Renal cortical epithelial cell (primary cell): ENCODE data around the gene CUX1. TPM values are rescaled to one million over a fixed set of nuclear protein-coding genes. Genes with fewer than 3 reads are reported as not detected.
A peak's percentile ranks its signal among the peaks of the same experiment; 100 is the strongest.

Experiments
- DNase-seq: peaks from one replicate; pipeline ENCODE4 v3.0.0-alpha.2; 2011; ENCODE audit warnings: low read depth
- total RNA-seq: library from RNA; depleted of rRNA; stranded (reverse); fragments of >200 nt; gene quantifications from 2 replicates; pipeline ENCODE4 v1.2.3, GENCODE V29; 2014

CUX1 gene
- total RNA-seq, 1 donor from 2014 or later, result 139 TPM

DNA sequence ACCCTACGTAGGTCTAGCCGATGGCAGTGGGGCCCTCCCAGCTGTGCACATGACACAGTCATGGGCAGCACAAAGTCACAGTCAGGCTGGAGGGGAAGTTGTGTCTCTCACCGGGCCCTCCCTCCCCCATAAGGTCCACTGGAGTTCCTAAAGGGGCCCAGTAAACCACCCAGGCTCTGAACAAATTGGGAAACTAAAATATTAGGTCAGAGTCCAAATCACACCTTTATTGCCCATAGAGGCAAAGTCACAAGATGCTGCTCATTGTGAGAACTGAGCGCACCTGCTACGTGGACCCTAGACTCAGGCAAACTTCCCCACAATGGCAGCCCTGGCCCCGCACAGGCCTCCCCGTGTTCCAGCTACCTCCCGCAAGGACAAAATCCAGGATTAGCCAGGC is 424.0 kb downstream of the CUX1 start:
- no peak for DNase-seq

DNA sequence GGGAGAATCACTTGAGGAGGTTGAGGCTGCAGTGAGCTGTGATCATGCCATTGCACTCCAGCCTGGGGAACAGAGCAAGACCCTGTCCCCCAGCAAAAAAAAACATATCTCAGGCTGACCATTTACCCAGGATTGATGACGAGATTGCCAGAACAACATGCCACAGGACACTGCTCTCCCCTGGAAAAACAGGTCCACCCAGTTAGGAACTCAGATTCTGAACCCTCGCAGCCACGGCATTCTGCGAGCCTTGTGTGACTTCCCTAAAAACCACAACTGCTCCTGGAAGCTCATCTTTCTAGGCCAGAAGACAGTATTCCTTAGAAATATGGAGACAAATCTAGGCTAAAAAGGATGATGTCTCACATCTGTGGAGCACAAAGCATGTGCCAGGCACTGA is 427.2 kb downstream of the CUX1 start:
- no peak for DNase-seq

DNA sequence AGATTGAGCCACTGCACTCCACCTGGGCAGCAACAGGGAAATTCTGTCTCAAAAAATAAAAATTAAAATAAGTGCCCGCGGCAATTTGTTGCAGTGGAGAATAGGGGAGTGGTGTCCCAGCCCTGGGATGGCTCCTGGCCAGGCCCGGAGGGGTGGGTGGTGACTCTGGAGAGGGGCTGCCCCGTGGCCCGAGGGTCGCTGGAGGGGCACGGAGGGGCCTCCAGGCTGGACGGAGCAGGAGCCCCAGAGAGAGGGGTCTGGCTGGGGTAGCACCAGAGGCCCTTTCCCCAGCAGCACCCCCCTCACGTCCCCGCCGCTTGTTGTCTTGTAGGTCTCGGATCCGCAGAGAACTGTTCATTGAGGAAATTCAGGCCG is 430.6 kb downstream of the CUX1 start:
- no peak for DNase-seq

DNA sequence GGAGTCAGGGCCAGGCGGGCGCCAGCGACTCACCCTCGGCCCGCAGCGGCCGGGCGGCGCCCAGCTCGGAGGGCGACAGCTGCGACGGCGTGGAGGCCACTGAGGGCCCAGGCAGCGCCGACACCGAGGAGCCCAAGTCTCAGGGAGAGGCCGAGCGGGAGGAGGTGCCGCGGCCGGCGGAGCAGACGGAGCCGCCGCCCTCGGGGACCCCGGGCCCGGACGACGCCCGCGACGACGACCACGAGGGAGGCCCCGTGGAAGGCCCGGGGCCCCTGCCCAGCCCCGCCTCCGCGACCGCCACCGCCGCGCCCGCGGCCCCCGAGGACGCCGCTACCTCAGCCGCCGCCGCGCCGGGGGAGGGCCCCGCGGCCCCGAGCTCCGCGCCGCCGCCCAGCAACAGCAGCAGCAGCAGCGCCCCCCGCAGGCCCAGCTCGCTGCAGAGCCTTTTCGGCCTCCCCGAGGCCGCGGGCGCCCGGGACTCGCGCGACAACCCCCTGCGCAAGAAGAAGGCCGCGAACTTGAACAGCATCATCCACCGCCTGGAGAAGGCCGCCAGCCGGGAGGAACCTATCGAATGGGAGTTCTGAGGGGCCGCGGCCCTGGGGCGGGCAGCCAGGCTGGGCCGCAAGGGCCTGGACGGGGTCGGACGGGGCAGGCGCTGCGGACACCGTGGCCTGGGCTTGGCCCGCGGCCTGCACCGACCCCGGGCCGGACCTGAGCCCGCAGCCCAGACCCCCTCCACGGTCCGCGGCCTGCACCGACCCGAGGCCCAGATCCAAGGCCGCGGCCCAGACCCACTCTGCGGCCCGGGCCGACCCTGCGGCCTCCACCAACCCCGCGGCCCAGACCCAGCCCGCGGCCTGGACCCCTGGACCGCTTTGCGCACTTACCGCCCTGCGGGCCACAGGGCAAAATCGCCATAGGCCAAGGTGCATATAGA is 431.3 kb downstream of the CUX1 start:
- no peak for DNase-seq

DNA sequence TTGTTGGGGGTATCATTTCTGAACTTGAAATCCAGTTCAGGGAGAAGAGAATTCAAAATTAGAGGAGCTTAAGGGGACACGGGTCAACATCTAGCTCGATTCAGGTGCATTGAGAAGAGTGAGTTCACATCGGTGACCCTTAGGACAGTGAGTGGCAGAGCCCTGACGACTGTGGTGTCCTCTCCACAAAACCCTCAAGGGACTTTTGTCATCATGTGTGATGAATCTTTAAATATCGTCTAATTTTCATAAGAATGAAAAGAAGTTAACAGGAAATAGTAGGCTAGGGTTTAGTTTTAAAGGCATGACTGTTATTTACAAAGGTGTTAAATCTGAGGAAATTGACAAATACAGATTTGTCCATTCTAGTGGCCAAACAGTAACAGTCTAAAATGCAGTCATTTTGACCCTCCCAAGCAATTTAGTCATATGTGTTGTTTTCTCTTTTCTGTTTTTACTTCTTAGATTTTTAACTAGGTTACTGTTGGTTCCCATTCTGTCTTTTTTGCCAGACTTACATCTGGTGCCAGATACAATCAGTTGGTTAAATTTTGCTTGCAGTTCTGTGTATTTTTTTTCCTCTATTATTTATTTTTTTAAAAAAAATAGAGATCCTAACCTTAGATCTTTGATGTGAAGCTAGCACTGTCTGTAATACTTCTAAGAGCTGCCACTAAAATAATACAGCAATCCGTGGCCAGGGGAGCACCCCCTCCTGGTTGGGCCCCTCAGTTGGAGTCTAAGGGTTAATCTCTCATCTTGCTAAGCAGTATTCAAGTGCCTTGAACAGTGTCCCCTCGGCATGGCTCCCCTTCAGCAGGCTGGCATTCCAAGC is 434.3 kb downstream of the CUX1 start:
- DNase-seq, result no peak

DNA sequence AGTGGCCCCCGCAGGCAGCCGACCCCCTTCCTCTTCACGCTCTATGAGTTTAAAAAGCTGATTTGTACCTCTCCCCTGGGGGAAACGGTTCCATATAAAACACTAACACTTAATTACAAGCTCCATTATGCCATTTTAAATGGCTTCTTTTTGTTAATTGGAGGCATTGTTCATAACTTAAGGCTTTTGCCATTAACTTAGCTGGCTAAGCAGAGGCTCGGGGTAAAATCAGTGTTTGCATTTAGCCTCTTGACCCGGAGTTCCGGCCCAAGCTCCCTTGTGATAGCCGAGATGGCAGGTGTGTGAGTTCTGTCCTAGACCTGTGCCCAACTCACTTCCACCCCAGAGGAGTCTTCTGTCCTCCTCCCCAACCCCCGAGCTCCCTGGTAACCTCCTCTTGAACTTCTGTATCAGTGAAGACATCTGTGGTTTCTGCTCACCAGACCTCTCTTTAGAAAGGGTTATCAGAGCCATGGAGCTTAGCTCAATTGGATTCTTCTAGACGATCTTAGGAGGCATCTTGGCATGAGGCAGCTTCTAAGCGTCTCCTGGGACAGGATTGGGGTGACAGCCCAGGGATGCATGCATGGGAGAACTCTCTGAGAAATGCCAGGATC is 435.0 kb downstream of the CUX1 start:
- DNase-seq, result no peak

DNA sequence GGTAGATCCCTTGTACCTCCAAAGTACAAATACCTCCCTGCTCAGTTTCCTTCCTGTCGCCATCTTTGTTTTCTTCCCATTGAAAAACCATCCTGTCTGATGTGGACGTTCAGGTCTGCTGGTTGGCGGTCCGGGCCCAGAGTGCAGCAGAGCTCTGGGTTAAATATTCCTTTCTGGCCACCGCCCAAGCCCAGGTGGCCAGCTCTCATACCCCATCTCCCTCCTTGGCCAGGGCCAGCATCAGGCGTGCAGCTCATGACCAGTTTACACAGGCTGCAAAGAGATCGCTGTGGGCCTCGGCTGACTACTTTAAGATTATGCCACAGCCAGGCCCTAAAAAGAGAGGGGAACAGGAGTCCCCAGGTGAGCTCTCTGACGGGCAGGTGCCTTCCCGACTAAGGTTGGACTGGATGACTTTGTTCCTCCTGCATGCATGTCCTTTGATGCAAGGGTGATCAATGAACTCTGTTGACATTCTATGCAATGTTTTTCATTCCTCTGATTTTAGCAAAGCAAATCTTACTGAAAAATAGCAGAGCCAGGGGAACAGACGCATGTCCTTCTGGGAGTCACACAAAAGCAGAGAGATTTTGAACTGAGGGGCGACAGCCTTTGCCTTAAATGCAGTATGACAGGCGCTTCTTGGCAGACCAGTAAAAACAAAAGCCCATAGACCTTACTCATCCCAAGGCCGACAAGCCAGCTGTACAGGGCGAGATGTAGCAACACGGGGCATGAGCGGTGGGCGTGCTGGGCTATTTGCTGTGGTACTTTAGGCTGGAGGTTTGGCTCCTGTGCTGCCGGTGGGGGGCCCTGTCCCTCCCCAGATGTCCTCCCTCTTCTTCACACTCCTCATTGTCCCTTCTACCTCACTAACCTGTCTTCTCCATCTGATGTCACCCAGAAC is 435.9 kb downstream of the CUX1 start:
- no peak for DNase-seq

DNA sequence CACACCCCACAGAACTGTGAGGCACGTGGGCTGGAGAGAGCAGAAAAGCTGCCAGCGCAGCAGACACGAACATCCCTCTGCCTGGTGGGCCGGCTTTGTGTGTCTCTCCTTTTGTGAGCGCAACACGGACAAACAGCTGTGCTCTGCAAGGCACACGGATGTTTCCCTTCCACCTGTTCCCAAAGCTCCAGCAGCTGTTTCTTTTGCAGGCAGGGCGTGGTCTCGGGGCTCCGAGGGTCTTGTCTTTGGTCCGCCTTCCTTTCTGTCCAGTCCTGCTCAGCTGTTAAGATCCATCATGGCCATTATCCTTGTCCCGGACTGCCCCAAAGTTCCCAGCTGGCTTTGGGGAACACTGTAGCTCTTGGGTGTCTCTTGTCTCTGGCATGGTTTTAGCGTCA is 436.5 kb downstream of the CUX1 start:
- DNase-seq, result no peak

DNA sequence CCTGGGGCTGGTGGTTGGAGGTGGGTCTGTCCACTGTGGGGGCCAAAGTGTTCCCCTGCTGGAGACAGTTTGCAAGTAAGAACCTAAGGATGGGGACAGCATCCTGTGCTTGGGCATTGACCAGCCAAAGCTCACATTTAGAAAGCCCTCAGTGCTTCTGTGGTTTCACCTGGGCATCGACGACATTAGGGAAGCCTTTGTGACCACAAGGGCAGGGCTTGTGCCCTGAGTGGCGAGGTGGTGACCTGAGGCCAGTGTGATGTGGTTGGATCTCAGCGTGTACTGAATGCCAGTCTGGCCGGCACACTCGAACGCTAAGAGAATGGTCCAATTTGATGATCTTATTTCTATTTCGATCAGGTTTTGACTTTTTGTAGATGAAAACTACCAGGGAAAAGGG is 437.1 kb downstream of the CUX1 start:
- no peak for DNase-seq

DNA sequence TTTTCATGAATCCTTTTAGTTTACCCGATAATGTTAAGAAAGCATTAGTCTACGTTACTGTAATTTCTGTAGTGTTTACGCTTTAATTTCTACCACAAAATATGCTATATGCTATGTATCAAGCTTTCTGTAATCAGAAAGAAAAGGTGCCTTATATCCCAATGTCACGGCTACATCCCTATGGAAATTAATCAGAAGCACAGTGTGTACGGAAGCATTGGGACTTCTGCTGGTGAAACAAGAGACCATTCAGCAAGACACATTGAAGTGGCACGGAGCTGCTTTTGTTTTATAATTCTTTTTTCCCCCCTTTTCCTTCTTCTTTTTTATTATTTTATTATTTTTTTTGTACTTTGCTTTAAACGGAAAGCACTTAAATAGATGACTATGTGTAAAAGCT is 438.1 kb downstream of the CUX1 start:
- no peak for DNase-seq

DNA sequence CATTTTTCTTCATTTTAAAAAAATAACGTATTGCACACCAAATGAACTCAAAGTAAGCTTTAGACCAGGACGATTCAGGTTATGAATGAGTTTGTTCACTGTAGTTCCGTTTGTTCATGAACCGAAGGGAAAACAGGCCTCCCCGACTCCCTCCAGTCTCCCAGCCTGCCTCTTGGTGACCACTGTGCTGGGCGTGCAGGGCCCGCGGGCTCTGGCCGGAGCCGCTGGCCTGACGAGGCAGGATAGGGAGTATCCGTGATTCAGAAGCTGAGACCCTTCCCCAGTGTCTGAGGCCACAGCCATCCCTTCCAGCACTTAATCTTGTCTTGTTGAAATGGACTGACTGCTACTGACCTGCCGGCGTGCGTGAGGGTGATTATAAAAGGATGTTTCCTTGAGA is 438.5 kb downstream of the CUX1 start:
- DNase-seq, result no peak

DNA sequence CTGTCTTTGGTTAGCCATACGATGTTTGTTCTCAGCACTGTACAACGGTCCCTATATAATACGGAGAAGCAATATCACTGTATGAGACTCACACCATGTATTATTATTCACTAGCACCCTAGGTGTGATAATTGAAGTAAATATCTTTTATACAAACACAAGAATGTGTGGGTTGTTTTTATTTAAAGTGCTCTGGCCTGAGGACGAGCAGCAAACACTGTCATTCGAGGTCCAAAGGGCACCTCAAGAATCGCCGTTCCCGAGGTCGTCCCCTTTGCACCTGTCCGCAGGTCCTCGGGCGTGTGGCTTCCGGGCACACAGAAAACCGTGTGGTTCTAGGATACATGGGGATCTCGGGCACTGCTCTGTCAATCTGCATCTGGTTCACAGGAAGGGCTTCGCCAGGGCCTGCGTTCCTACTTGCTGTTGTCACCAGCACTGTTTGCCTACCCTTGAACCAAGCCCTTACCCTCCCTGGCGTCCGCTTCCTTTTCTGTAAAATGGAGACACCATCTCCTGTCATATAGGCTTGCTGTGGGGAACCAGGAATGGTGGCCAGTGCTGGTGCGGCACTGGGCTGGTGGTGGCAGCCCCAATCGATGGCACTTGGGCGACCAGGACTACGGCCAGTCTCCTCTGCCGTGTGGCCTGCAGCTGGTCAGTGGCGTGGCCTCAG is 440.8 kb downstream of the CUX1 start:
- DNase-seq, result no peak

DNA sequence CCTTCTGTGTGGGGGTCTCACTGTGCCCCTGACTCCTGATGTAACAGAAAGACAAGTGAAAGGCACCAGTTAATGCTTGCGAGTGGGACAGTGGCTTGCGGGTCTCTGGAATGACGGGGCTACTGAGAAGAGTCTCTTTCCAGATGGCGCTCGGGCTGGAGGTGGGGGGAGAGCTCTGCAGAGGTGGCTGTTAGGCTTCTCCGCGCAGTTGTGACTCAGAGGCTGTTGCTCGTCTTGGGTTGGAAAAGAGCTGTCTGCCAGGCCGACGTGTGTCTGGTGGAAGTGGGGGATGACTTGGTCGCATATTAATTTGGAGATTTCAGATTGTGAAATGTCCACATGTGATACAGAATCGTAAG is 441.3 kb downstream of the CUX1 start:
- DNase-seq, result no peak

DNA sequence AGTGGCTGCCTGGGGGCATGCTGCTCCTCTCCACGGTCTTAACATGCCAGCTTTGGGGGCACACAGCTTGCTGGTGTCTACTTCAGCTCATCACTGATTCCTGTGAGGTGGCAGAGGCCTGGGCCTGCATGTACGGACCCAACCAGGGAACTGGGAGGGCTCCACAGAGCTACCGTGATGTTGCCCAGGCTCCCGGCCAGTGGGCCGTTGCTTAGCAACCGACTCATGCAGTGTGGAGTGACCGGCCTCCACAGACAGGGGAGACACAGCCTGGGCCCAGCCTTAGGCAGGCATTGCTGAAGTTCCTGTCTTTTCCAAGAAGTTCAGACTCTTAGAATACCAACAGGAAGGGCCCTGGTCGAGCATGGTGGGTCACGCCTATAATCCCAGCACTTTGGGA is 443.4 kb downstream of the CUX1 start:
- peak; percentile 16 for DNase-seq

DNA sequence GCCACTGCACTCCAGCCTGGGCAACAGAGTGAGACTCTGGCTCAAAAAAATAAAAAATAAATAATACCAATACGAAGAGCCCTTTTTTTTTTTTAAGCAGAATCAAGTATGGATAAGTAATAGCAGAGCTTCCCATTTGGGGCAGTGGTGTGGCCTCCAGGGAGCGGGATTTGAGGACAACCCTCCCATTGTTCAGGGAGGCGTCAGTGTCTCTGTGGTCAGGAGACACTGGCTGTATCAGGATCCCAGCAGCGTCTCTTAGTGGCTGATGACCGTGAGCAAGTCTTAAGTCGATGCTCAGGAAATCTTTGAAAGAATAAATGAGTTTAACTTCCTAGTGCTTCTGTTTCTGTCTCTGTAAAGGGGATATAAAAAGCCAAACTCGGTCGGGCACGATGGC is 444.0 kb downstream of the CUX1 start:
- DNase-seq, result no peak

DNA sequence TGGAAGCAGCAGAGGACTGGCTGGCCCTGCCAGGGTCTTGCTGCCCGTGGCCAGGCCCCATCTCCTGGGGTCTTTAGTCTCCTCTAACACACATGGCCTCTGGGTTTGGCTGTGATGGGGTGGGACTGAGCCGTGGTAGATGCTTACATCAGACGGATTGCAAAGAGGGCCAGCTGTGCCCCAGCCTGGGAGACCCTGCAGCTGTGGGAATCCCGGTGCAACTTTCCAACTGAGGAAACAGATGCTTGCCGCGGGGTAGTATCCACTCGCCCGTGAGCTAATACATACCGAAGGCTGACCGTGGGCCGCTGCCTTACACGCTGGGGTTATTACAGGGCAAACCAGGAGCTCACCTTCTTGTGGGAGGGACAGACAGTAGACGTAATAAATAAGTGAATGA is 445.1 kb downstream of the CUX1 start:
- no peak for DNase-seq

DNA sequence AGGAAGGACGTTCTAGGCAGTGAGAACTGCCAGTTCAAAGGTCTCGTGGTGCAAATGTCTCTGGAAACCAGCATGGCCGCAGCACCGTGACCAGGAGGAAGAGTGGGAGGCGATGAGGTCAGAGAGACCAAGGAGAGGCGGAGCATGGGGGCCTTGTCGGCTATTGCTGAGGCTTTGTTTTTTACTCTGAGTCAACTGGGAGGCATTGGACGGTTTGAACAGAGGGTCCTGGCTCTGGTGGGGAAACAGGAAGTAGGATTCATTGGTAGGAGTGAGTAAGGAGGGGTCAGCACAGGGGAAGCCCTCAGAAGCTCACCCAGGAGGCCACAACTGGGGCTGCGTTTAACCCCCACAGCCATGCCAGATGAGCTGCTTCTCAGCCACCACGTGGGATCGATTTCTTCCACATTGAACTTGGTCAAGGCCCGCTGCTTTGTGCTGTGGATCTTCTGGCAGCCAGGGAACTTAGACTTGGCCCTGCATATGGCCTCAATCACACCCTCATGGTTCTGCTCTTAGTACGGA is 447.0 kb downstream of the CUX1 start:
- no peak for DNase-seq

DNA sequence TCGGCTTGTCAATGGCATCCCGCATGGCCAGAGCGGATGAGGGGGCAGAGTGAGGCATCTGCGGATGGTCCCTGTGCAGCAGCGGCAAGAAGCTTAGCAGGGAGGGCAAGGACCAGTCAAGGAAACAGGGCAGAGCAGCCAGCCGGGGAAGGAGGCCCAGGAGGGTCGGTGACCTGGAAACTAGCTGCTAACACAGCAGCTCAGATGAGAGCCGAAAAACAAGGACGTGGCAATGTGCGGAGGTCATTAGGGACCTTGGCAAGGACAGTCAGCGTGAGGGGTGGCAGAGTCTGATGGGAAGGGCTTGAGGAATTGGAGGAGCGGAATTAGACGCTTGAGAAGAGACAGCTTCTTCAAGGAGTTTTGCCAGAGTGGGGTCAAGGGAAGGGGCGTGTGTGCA is 449.1 kb downstream of the CUX1 start:
- no peak for DNase-seq

DNA sequence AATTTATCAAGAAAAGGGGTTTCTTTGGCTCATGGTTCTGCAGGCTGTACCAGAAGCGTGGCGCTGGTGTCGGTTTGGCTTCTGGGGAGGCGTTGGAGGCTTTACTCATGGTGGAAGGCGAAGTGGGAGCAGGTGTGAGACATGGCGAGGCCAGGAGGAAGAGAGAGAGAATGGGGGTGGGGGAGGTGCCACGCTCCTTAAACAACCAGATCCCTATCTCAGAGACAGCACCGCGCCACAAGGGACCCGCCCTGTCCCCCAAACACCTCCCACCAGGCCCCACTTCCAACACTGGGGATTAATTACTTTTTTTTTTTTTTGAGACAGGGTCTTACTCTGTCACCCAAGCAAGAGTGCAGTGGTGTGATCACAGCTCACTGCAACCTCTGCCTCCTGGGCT is 451.2 kb downstream of the CUX1 start:
- no peak for DNase-seq

DNA sequence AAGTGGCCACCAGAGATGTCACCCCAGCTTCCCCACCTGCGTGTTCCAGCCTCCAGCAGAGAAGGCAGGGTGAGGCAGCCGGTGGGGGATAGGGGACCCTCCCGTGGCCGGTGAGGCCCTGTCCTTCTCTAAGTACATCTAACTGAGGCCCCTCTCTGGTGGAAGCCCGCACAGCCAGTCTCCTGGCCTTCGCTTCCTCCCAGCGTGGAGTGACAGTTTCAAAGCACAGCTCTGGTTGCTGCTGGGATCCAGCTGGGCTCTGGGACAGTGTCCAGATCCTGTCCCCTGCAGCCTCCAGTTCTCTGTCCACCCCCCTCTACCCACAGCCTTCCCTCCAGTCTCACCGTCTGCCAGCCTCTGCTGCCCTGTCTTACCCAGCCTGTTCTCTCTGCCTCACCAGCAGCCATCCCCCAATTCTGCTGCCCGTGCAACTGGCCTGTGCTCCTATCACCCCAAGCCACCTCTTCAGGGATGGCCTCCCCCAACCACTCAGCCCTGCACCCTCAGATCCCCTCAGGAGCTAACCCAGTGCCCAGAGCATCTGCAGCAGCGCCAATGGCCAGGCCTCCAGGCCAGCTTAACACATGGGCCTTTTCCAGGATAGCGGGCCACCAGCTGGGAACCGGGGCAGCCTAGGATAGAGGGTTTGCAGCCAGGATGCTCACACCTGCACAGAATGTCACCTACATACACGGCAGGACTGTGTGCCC is 452.9 kb downstream of the CUX1 start:
- no peak for DNase-seq
